GM12872 (cell line): ENCODE measurements around the gene MARCHF9.

Experiments
- CTCF ChIP-seq: IDR thresholded peaks from 3 replicates; pipeline ENCODE4 v1.5.1; 2011; ENCODE audit warnings: low read depth, mild to moderate bottlenecking, low read length, moderate library complexity; ENCODE audit not compliant: insufficient read depth

Gene MARCHF9

GRCh38 chr12:57757771-57758170 is 2.9 kb downstream of the MARCHF9 start:
- TF ChIP-seq CTCF: no peak

GRCh38 chr12:57758552-57759359 is 3.9 kb downstream of the MARCHF9 start:
- TF ChIP-seq CTCF: no peak

DNA sequence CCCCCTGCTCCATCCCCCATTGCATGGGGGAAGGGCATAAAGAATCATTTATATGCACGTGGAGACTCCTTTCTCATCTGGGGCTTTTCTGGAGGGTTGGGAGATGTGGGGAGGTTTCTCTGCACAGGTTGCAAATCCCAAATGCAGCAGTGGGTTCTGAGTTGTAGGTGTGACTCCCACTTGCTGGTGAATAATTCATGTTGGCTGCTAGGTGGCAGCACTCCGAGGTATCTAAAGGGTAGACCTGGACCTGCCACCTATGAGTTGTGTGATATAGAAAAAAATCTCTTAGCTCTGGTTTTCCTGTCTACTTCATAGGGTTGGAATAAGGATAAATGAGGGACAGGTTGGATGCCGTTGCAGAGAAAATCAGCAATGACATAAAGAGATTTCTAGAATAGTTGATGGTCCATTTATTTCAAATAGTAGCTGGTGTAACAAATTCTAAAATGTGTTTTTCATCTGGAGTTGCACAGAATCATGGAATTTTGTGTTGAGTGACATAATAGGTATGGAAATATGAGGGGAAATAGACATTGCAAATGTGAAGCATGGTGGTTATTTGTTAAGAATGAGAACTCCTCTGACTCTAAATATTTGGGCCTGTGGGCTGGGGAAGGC is 4.6 kb downstream of the MARCHF9 start:
- peak; percentile 66 for TF ChIP-seq CTCF

- no peak for TF ChIP-seq CTCF
Observed at GRCh38 chr12:57760347-57760982, 5.6 kb downstream of the MARCHF9 start.

DNA sequence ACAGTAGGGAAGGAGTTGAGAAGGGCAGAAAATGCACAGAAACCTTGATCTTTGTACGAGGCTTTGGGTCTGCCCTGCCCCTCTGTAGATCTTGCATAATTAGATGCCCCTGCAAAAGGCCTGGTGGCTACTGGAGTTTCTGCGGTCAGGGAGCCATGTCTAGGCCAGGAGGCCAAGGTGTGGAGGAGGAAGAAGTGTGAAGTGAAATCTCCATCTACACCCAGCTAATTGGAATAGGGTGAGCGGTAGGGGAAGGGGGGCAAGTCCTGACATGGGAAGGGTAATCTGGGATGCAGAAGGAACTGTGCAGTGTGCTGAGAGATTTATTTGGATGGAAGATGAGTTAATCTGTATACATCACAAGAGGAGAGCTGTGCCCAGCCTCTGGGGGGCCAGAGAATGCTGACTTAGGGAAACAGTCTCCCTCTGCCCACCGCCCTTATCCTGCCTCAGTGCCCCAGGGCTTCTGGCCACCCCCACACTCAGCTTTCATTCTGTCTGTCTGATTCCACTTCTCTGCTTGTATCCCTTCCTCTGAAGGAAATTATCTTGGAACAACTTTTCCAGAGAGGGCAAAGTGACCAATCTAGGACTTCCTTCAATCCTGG is 6.6 kb downstream of the MARCHF9 start:
- no peak for TF ChIP-seq CTCF

- no peak for TF ChIP-seq CTCF
Observed at GRCh38 chr12:57762463-57762862, 7.6 kb downstream of the MARCHF9 start.
